Hematopoietic multipotent progenitor cell treated with erythropoietin and hydrocortisone succinate and interleukin-3 and kit ligand, for 4 days (in vitro differentiated cells): ENCODE measurements around the gene ZNF219.

Experiments
- DNase-seq: peaks from one replicate; pipeline ENCODE4 v3.0.0-alpha.2; 2015

Gene ZNF219

GRCh38 chr14:21063479-21063878 lies 35.0 kb downstream of the ZNF219 start:
- no peak for DNase-seq

GRCh38 chr14:21061347-21061668 lies 37.1 kb downstream of the ZNF219 start:
- no peak for DNase-seq

GRCh38 chr14:21060614-21061346 lies 37.7 kb downstream of the ZNF219 start:
- no peak for DNase-seq

- DNase-seq: no peak
Measured at GRCh38 chr14:21059842-21060613, 38.4 kb downstream of the ZNF219 start.

DNA sequence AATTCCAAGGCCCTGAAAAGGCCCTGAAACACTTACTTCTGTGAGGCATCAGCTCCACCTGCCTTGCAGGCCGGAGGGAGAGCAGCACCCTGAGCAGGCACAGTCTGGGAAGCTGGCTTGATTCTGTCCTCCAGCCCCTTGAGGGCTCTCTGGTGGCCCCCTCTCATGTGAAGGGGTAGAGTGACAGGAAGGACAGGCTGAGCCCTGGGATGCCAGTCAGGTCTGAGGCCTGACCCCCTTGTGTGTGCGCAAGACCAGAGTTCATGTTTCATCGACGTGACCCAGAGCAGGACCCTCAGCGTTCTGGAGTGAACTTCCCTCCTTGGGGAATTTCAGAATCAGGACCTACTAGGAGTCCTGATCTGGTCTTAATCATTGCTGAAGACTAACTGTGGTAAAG lies 39.6 kb downstream of the ZNF219 start:
- no peak for DNase-seq

GRCh38 chr14:21057803-21058675 lies 40.4 kb downstream of the ZNF219 start, which contains the start of gene RNASE8:
Gene RNASE8 (plus strand): TSS chr14:21057822. CDS start chr14:21057893, 71 bp downstream.
- peak; percentile 51 for DNase-seq

GRCh38 chr14:21056520-21057163 lies 41.8 kb downstream of the ZNF219 start:
- no peak for DNase-seq

DNA sequence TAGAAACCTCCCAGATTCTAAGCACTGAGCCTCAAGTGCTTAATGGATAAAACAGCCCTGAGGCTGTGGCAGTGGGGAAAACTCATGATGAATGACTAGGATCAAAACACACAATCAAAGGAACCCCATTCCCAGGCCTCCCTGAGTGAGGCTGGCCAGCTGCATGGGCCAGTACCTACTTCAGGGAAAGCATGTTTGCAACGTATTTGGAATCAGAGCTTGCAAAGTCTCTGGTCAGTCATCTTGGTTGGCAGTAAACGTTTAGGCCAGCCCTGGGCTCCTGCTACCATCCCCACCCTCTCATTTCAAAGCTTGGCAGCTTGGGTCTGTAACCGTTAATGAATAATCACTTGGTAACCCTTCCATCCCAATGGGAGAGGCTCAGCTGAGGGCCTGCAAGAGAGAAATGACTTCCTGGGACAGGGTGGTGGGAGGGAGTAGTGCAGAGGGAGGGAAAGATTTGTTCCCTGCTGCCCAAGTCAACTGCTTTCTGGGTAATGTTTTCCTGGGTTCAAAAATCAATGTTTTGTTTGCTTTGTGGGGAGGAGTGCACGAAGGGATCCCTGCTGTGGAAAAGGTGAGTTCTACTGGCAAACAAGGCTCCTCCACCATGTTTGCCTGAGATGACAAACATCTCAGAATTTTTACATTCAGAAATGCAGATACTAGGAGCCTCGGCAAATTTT lies 42.9 kb downstream of the ZNF219 start:
- no peak for DNase-seq

DNA sequence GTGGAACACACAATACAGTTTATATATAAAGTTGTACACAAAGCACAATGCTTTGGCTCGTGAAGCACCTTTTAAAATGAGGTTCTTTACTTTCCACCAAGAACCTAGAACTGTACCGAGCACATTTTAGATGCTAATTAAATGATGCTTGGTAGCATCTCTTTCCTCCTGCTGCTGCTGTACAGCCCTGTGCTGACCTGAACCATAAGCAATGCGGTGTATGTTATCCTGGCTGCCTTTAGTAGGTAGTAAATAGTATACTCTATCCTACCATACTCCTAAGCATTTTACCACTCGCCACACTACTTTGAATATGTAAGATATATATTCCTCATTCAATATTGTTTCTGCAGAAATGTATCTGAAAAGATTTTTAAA lies 43.7 kb downstream of the ZNF219 start:
- no peak for DNase-seq

- DNase-seq: peak; percentile 15
Measured at GRCh38 chr14:21054123-21054767, 44.2 kb downstream of the ZNF219 start.

DNA sequence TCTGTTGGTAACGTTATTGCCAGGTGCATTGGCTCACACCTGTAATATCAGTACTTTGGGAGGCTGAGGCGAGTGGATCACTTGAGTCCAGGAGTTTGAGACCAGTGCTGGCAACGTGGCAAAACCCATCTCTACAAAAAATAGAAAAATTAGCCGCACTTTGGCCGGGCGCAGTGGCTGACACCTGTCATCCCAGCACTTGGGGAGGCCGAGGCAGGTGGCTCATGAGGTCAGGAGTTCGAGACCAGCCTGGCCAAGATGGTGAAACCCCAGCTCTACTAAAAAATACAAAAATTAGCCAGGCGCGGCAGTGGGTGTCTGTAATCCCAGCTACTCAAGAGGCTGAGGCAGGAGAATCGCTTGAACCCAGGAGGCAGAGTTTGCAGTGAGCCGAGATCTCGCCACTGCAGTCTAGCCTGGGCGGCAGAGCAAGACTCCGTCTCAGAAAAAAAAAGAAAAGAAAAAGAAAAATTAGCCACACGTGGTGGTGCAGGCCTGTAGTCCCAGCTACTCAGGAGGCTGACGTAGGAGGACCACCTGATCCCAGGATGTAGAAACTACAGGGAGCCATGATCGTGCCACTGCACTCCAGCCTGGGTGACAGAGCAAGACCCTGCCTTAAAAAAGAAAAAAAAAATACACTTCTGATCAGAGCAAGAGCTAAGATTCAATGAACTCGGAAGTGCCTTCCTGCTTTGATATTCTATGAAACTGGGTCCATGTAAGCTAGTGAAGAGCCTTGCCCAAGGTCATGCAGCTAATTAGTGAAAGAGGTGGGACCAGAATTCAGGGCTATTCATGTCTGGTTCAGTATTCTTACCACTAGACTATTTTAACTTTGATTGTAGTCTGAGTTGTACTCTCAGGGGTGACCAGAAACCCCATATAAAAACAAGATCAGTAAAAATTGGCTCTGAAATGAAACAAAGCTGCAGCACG lies 45.0 kb downstream of the ZNF219 start:
- no peak for DNase-seq

DNA sequence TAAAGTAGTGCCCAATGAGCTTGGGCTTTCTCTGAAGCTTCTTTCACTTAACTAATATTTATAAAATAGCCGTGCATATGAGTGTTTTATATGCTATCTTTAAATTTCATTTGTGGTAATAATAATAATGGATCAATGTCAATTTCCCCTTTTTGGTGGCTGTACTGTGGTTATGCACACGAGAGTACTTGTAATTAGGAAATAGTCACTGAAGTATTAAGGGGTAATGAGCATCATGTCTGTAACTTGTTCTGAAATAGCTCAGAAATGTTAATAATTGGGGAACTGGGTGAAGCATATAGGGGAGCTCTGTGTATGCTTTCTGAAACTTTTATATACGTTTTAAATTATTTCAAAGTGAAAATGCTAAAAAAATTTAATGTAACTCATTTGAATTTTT lies 47.9 kb downstream of the ZNF219 start:
- DNase-seq: peak; percentile 24

DNA sequence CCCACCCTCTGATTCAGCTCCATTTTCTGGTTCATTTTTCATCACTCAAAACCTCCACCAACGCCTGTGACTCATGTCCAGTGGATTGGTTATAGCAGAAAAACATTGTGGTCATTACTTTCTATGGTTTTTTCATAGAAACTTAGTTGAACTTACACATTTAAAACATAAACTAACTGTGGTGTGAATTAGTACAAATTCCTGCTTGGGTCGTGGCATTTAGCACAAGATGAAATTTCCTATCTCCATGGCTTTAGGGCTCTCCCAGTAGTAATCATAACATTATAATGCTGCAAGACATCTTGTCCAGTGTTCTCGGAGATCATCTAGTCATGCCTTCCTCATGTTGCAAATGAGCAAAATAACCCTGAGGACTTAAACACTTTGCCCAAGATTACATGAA lies 49.2 kb downstream of the ZNF219 start:
- DNase-seq: no peak

DNA sequence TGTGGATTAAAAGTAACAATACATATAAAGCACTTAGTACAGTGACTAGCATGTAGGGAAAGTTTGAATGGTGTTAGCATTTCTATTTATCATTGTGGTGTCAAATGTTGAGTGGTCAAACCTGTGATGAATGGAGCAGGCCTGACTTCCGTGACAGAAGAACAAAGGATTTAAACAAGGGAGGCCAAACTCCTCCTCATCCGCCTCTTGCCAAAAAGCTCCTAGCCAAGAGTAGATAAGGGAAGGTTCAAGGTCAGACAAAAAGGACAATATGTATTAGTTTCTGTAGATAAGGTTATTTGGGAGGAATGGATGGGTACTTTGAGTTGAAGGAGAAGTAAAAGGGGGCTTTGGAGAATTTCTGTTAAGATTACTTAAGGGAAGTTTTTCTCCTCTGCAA lies 49.8 kb downstream of the ZNF219 start:
- DNase-seq: no peak

- no peak for DNase-seq
Measured at GRCh38 chr14:21047378-21047781, 51.1 kb downstream of the ZNF219 start.

GRCh38 chr14:21043974-21044618 lies 54.4 kb downstream of the ZNF219 start:
- peak; percentile 91 for DNase-seq

DNA sequence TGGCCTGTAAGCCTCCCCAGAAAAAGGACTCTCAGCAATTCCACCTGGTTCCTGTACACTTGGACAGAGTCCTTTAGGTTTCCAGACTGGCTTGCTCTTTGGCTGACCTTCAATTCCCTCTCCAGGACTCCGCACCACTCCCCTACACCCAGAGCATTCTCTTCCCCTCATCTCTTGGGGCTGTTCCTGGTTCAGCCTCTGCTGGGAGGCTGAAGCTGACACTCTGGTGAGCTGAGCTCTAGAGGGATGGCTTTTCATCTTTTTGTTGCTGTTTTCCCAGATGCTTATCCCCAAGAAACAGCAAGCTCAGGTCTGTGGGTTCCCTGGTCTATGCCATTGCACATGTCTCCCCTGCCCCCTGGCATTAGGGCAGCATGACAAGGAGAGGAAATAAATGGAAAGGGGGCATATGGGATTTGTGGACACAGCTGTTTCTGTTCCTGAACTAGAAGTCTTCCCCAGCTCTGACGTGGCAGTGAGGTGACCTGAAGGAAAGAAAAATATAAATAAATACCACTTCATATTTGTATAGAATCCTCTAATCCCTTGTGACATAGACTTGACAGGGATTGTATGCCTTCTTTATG lies 55.0 kb downstream of the ZNF219 start:
- no peak for DNase-seq

DNA sequence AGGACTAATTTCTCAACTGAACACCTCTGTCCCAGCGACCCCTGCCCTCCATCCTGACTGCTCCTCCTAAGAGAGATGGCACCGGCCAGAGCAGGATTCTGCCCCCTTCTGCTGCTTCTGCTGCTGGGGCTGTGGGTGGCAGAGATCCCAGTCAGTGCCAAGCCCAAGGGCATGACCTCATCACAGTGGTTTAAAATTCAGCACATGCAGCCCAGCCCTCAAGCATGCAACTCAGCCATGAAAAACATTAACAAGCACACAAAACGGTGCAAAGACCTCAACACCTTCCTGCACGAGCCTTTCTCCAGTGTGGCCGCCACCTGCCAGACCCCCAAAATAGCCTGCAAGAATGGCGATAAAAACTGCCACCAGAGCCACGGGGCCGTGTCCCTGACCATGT lies 55.5 kb downstream of the ZNF219 start:
- DNase-seq: peak; percentile 30

- peak; percentile 54 for DNase-seq
Measured at GRCh38 chr14:21041676-21042433, 56.6 kb downstream of the ZNF219 start, which contains the start of gene RNASE7. Gene RNASE7 (plus strand): TSS chr14:21042362. CDS start chr14:21042993, 631 bp downstream.
